HG03571 (cell line): ENCODE measurements around the gene CTNNA2.
"Not testable (repeated sequence)": the region's sequence is repeated elsewhere in the genome, so short reads cannot be mapped to it uniquely, and the experiment has no call there.

Source experiments
- ATAC-seq: cut with Tn5 transposase; IDR thresholded peaks from one replicate; pipeline ENCODE4 v1.9.1; 2021; ENCODE audit not compliant: unreplicated experiment

The CTNNA2 gene

GRCh38 chr2:80185091-80185490 is 672.2 kb downstream of the CTNNA2 start:
- ATAC-seq = no peak

- ATAC-seq = no peak
Observed at GRCh38 chr2:80186262-80186661, 673.4 kb downstream of the CTNNA2 start.

- ATAC-seq = no peak
Observed at GRCh38 chr2:80187156-80187555, 674.3 kb downstream of the CTNNA2 start.

- no peak for ATAC-seq
Observed at GRCh38 chr2:80190166-80190565, 677.3 kb downstream of the CTNNA2 start.

- no peak for ATAC-seq
Observed at GRCh38 chr2:80193566-80193965, 680.7 kb downstream of the CTNNA2 start.

- no peak for ATAC-seq
Observed at GRCh38 chr2:80195034-80195433, 682.2 kb downstream of the CTNNA2 start.

GRCh38 chr2:80198042-80198441 is 685.2 kb downstream of the CTNNA2 start:
- no peak for ATAC-seq

- ATAC-seq = no peak
Observed at GRCh38 chr2:80199504-80199903, 686.7 kb downstream of the CTNNA2 start.

- ATAC-seq = not testable (repeated sequence)
Observed at GRCh38 chr2:80203929-80204328, 691.1 kb downstream of the CTNNA2 start.

GRCh38 chr2:80205498-80205897 is 692.6 kb downstream of the CTNNA2 start:
- no peak for ATAC-seq

- no peak for ATAC-seq
Observed at GRCh38 chr2:80209458-80209857, 696.6 kb downstream of the CTNNA2 start.

GRCh38 chr2:80217446-80217845 is 704.6 kb downstream of the CTNNA2 start:
- ATAC-seq = no peak

GRCh38 chr2:80222644-80223043 is 709.8 kb downstream of the CTNNA2 start:
- ATAC-seq = no peak

GRCh38 chr2:80231421-80231820 is 718.6 kb downstream of the CTNNA2 start:
- no peak for ATAC-seq

GRCh38 chr2:80233333-80233732 is 720.5 kb downstream of the CTNNA2 start:
- ATAC-seq = no peak

GRCh38 chr2:80238692-80239469 is 726.0 kb downstream of the CTNNA2 start:
- no peak for ATAC-seq

- no peak for ATAC-seq
Observed at GRCh38 chr2:80242355-80242910, 729.6 kb downstream of the CTNNA2 start.

GRCh38 chr2:80244905-80245584 is 732.2 kb downstream of the CTNNA2 start:
- ATAC-seq = no peak

GRCh38 chr2:80246534-80246933 is 733.7 kb downstream of the CTNNA2 start:
- ATAC-seq = no peak

- no peak for ATAC-seq
Observed at GRCh38 chr2:80247339-80247738, 734.5 kb downstream of the CTNNA2 start.

GRCh38 chr2:80248146-80248545 is 735.3 kb downstream of the CTNNA2 start:
- ATAC-seq = no peak

GRCh38 chr2:80252294-80252986 is 739.6 kb downstream of the CTNNA2 start:
- no peak for ATAC-seq
